Kidney epithelial cell (primary cell): ENCODE data around the gene RPS27. TPM values are rescaled to one million over a fixed set of nuclear protein-coding genes. Genes with fewer than 3 reads are reported as not detected.
"Not testable (repeated sequence)": the region's sequence is repeated elsewhere in the genome, so short reads cannot be mapped to it uniquely, and the experiment has no call there.

Source experiments
- DNase-seq: peaks from one replicate; pipeline ENCODE4 v3.0.0-alpha.2; 2010; ENCODE audit warnings: low read depth
- H3K27me3 ChIP-seq: 2 replicates; pipeline ENCODE4 v1.6.0; 2011; ENCODE audit warnings: low read length; ENCODE audit not compliant: control insufficient read depth, insufficient read depth
- H3K36me3 ChIP-seq: 2 replicates; pipeline ENCODE4 v1.5.1; 2011; ENCODE audit warnings: low read length; ENCODE audit not compliant: control insufficient read depth, insufficient read depth
- H3K4me3 ChIP-seq: 2 replicates; pipeline ENCODE4 v1.5.1; 2011; ENCODE audit warnings: low read depth, mild to moderate bottlenecking, control low read depth, low read length
- total RNA-seq: library from RNA; depleted of rRNA; stranded (reverse); fragments of >200 nt; gene quantifications from 2 replicates; pipeline ENCODE4 v1.2.3, GENCODE V29; 2015
- TF ChIP-seq, protein P1 (sequence below): IDR thresholded peaks from 2 replicates; pipeline ENCODE4 v1.5.1; 2011; ENCODE audit warnings: mild to moderate bottlenecking, moderate library complexity, low read length, control low read depth, inconsistent platforms; ENCODE audit not compliant: insufficient read depth, poor library complexity, severe bottlenecking

The RPS27 gene
- total RNA-seq, 1 donor from 2014 or later: 2,407 TPM

DNA sequence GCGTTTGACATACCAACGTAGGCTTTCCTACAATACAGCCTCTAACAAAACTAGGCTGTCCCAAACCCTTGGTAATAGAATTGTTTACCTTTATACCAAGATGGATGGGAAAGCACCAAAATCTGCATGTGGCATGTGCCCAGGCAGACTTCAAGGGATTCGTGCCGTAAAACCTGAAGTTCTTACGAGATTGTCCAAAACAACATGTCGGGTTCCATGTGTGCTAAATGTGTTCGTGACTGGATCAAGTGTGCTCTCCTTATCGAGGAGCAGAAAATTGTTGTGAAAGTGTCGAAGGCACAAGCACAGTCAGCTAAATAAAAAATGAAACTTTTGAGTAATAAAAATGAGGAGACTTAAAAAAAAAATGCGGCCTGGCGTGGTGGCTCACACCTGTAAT lies 5.1 kb downstream of the RPS27 start:
- no peaks in the 10 kb centered on the region for H3K27me3 ChIP-seq
- no peak for DNase-seq
- H3K4me3 ChIP-seq: no peak overlapping the region
- TF ChIP-seq, protein P1, sequence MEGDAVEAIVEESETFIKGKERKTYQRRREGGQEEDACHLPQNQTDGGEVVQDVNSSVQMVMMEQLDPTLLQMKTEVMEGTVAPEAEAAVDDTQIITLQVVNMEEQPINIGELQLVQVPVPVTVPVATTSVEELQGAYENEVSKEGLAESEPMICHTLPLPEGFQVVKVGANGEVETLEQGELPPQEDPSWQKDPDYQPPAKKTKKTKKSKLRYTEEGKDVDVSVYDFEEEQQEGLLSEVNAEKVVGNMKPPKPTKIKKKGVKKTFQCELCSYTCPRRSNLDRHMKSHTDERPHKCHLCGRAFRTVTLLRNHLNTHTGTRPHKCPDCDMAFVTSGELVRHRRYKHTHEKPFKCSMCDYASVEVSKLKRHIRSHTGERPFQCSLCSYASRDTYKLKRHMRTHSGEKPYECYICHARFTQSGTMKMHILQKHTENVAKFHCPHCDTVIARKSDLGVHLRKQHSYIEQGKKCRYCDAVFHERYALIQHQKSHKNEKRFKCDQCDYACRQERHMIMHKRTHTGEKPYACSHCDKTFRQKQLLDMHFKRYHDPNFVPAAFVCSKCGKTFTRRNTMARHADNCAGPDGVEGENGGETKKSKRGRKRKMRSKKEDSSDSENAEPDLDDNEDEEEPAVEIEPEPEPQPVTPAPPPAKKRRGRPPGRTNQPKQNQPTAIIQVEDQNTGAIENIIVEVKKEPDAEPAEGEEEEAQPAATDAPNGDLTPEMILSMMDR: no peak
- peaks cover 2% of the 10 kb centered on the region for H3K36me3 ChIP-seq

DNA sequence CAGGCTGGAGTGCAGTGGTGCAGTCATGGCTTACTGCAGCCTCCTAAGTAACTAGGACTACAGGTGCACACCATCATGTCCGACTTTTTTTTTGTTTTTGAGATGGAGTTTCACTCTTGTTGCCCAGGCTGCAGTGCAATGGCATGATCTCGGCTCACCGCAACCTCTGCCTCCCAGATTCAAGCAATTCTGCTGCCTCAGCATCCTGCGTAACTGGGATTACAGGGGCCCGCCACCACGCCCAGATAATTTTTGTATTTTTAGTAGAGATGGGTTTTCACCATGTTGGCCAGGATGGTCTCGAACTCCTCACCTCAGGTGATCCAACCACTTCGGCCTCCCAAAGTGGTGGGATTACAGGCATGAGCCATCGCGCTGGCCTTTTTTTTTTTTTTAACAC lies 6.3 kb downstream of the RPS27 start:
- H3K4me3 ChIP-seq, DNase-seq, H3K36me3 ChIP-seq, H3K27me3 ChIP-seq: not testable (repeated sequence)

DNA sequence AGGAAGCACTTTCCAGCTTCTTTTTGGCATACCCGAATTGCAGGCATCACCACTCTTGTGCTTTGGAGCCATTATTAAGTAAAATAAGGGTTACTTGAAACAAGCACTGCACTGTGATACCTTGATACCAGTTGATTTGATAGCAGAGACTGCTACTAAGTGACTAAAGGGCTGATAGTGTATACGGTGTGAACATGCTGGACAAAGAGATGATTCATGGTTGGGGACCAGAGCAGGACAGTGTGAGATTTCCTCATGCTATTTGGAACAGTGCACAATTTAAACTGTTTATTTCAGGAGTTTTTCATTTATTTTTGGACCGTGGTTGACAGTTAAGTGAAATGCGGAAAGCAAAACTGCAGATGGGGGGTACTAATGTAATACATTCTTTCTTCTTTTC lies 9.9 kb downstream of the RPS27 start:
- TF ChIP-seq, protein P1: no peak
- H3K36me3 ChIP-seq: no peaks in the 10 kb centered on the region
- H3K4me3 ChIP-seq: no peak overlapping the region
- no peaks in the 10 kb centered on the region for H3K27me3 ChIP-seq
- DNase-seq: no peak

DNA sequence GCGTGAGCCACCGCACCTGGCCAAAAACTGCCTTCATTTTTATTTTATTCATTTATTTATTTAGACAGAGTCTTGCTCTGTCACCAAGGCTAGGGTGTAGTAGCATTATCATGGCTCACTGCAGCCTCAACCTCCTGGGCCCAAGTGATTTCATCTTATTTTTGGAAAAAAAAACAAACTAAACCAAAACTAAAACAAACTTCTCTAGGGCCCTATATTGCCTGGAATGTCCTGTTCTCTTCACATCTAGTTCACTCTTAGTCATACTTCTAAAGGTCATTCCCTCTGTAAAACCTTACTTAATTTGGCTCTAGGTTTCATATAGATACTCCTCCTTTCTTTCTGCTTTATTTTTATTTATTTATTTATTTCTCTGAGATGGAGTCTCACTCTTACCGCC lies 15.6 kb downstream of the RPS27 start:
- DNase-seq: no peak
- TF ChIP-seq, protein P1: no peak
- Histone ChIP-seq H3K36me3 (no peaks in the 10 kb centered on the region), H3K27me3 (no peaks in the 10 kb centered on the region), H3K4me3 (no peak overlapping the region)

DNA sequence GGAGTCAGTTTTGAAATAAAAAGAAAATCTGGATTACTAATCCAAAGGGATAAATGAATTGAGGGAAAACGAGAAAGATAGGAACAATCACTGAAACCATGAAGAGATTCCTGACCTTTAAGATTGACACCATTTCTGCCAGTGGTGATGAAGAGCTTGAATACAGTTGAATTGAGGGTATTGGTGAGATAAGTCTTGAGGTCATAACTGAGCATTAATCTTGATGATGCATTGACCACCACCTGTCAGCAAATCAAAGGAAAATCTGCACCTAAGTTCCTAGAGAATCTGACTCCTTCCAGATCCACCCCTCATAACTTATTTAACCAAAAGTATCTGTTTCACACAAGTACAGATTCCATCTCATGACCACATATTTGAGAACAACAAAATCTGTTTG lies 21.6 kb downstream of the RPS27 start:
- TF ChIP-seq, protein P1: no peak
- DNase-seq: no peak
- no peaks in the 10 kb centered on the region for H3K36me3 ChIP-seq
- H3K27me3 ChIP-seq: no peaks in the 10 kb centered on the region
- H3K4me3 ChIP-seq: no peak overlapping the region

DNA sequence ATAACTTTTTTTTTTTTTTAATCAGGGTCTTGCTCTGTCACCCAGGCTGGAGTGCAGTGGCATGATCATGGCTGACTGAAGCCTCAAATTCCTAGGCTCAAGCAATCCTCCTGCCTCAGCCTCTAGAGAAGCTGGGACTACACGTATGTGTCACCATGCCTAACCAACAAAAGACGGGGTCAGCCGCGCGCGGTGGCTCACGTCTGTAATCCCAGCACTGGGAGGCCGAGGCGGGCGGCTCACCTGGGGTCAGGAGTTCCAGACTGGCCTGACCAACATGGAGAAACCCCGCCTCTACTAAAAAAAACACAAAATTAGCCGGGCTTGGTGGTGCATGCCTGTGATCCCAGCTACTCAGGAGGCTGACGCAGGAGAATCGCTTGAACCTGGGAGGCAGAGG lies 22.0 kb downstream of the RPS27 start:
- H3K4me3 ChIP-seq, DNase-seq, H3K27me3 ChIP-seq, H3K36me3 ChIP-seq: not testable (repeated sequence)

DNA sequence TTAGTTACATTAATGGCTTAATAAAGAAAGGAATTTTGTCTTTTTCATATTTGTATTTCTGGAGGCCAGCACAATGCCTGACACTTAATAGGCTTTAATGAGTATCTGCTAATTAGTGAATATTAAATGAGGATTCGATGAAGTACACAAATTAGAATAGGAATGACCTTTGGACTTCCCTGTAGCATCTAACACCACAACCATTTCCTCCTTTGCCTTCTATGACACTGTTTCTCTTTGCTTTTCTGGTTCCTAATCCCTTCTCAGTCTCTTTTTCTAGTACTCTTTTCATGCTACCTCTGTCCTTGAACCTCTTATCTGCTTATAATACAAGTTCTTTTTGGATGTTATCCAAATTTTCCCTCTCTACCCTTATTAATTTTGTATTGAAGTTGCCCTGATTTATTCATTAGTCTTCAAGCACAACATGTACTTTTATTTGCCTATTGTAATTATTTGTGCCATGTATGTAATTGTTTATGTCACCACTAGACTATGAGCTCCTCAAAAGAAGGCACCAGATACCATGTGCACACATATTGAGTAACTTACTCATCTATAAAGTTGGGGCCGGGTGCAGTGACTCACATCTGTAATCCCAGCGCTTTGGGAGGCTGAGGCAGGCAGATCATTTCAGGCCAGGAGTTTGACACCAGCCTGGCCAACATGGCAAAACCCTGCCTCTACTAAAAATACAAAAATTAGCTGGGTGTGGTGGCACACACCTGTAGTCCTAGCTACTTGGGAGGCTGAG lies 23.8 kb downstream of the RPS27 start:
- Histone ChIP-seq H3K27me3 (no peaks in the 10 kb centered on the region), H3K36me3 (no peaks in the 10 kb centered on the region), H3K4me3 (no peak overlapping the region)
- TF ChIP-seq, protein P1: no peak
- DNase-seq: no peak
